K562 (cell line): ENCODE measurements around the gene CORT. TPM values are rescaled to one million over a fixed set of nuclear protein-coding genes. Genes with fewer than 3 reads are reported as not detected.

Source experiments
- ATAC-seq: fragments of 200-7000 bp; cut with Tn5 transposase; 3 replicates; pipeline ENCODE4 v1.9.1; 2020; ENCODE audit warnings: moderate library complexity
- BruUV-seq: library from RNA; stranded (reverse); fragments of 400-500 nt; replicated peaks from 2 replicates; lab custom pipeline; 2021; lab: Mats Ljungman, UMichigan
- CTCF ChIA-PET: fragments of 300-600 bp; formaldehyde crosslinking; extraction: SDS; loops from one replicate; lab custom pipeline; 2021; ENCODE audit warnings: low intra/inter-chr PET ratio; lab: Yijun Ruan, JAX
- POLR2A ChIA-PET: fragments of 300-600, 350-650 bp; sonication (Branson Sonifier 250); formaldehyde crosslinking; extraction: SDS; loops from one replicate; lab custom pipeline; 2021; ENCODE audit warnings: antibody characterized with exemption, inconsistent platforms; lab: Yijun Ruan, JAX
- DNase-seq, 4 experiments: peaks; one replicate each; pipeline versions ENCODE4 v3.0.0 to v3.0.0-alpha.2; 2011 to 2018; ENCODE audit warnings: low spot score in 3 of 4, mixed read lengths in 3 of 4; ENCODE audit errors: extremely low read depth in 1 of 4
- FAIRE-seq: peaks from 2 replicates; lab custom pipeline; 2011; peaks lifted over from hg19 to GRCh38; lab: Jason Lieb, UNC
- H2AFZ ChIP-seq: 2 replicates; pipeline ENCODE4 v1.6.0; 2011; ENCODE audit warnings: low read depth, low read length, control low read depth, inconsistent platforms
- H3K27ac ChIP-seq: fragments of 200-600 bp; 3 replicates; pipeline ENCODE4 v1.8.0; 2011; ENCODE audit warnings: low read depth, mild to moderate bottlenecking, control low read depth, inconsistent platforms, low read length, moderate library complexity, mixed read lengths; ENCODE audit errors: extremely low read depth
- H3K27me3 ChIP-seq, 2 experiments: fragments of 300-600 bp in 1 of 2; 2 replicates in 1 of 2; 3 replicates in 1 of 2; pipeline versions ENCODE4 v1.6.0 to v1.8.0; 2011; ENCODE audit warnings: inconsistent platforms in 2 of 2, low read length in 2 of 2, mild to moderate bottlenecking in 1 of 2, mixed read lengths in 1 of 2, moderate library complexity in 1 of 2; ENCODE audit not compliant: control insufficient read depth in 2 of 2, insufficient read depth in 2 of 2
- H3K36me3 ChIP-seq: fragments of 300-600 bp; 3 replicates; pipeline ENCODE4 v1.8.0; 2011; ENCODE audit warnings: mild to moderate bottlenecking, low read length, inconsistent platforms; ENCODE audit not compliant: control insufficient read depth, insufficient read depth
- H3K4me1 ChIP-seq, 2 experiments: fragments of 200-600 bp in 1 of 2; replicated peaks in 1 of 2; 2 replicates in 1 of 2; 3 replicates in 1 of 2; pipeline versions ENCODE4 v1.5.1 to v1.8.0; 2011; ENCODE audit warnings: inconsistent platforms in 2 of 2, low read length in 2 of 2, mild to moderate bottlenecking in 1 of 2, mixed read lengths in 1 of 2, moderate library complexity in 1 of 2; ENCODE audit not compliant: control insufficient read depth in 2 of 2, insufficient read depth in 2 of 2
- H3K4me2 ChIP-seq: 2 replicates; pipeline ENCODE4 v1.6.1; 2011; ENCODE audit warnings: low read length, control low read depth, inconsistent platforms, mixed read lengths; ENCODE audit not compliant: insufficient read depth
- H3K4me3 ChIP-seq: fragments of 200-600 bp; sonication (generic), shearing (Covaris generic); 2 replicates; pipeline ENCODE4 v1.5.1; 2016; ENCODE audit warnings: control low read depth, inconsistent platforms
- H3K79me2 ChIP-seq: fragments of 200-600 bp; 3 replicates; pipeline ENCODE4 v1.8.0; 2011; ENCODE audit warnings: low read length, inconsistent platforms; ENCODE audit not compliant: control insufficient read depth, insufficient read depth
- H3K9ac ChIP-seq, 2 experiments: 2 replicates each; pipeline versions ENCODE4 v1.6.0 to v1.6.1; 2011; ENCODE audit warnings: low read depth in 2 of 2, low read length in 2 of 2, control low read depth in 1 of 2, inconsistent platforms in 1 of 2, mild to moderate bottlenecking in 1 of 2, mixed read lengths in 1 of 2; ENCODE audit not compliant: insufficient read depth in 1 of 2
- H3K9me1 ChIP-seq: one replicate; pipeline ENCODE4 v1.6.0; 2011; ENCODE audit warnings: inconsistent platforms, mild to moderate bottlenecking, low read length, moderate library complexity; ENCODE audit not compliant: control insufficient read depth, insufficient read depth
- H3K9me3 ChIP-seq: replicated peaks from 2 replicates; pipeline ENCODE4 v1.5.1; 2011; ENCODE audit warnings: low read depth, low read length, inconsistent platforms; ENCODE audit not compliant: control insufficient read depth, insufficient read depth
- H4K20me1 ChIP-seq: replicated peaks from 2 replicates; pipeline ENCODE4 v1.6.1; 2011; ENCODE audit warnings: low read length, inconsistent platforms, mixed read lengths; ENCODE audit not compliant: control insufficient read depth, insufficient read depth
- ATF7 ChIP-seq: fragments of 450-650 bp; IDR thresholded peaks from 2 replicates; pipeline ENCODE4 v1.7.1; 2014; ENCODE audit warnings: mild to moderate bottlenecking, moderate library complexity
- ETV5 ChIP-seq: sonication (generic); formaldehyde crosslinking; IDR thresholded peaks from 2 replicates; pipeline ENCODE4 v1.4.0; 2020; ENCODE audit warnings: low read depth, mild to moderate bottlenecking, missing genetic modification reagents
- MTA1 ChIP-seq: fragments of 450-650 bp; IDR thresholded peaks from 2 replicates; pipeline ENCODE4 v1.6.1; 2017; ENCODE audit warnings: borderline replicate concordance
- POLR2G ChIP-seq: fragments of 200-400 bp; formaldehyde crosslinking; IDR thresholded peaks from 2 replicates; pipeline ENCODE4 v1.6.1; 2017; ENCODE audit warnings: low read depth, mild to moderate bottlenecking, antibody characterized with exemption, low read length, moderate library complexity
- SRSF1 ChIP-seq: fragments of 200-400 bp; formaldehyde crosslinking; IDR thresholded peaks from 2 replicates; pipeline ENCODE4 v1.6.1; 2017; ENCODE audit warnings: mild to moderate bottlenecking, low read depth, low read length, moderate library complexity
- WGBS: fragments of 100-300 bp; shearing (Covaris generic); methylation state at CpG from one replicate; pipeline ENCODE4 v1.1.6; 2016; ENCODE audit warnings: low coverage, mixed read lengths; ENCODE audit not compliant: insufficient coverage; ENCODE audit errors: missing lambda C conversion rate; 5-methylcytosine and 5-hydroxymethylcytosine counted together
- in situ Hi-C: fragments of 300-500 bp; cut with MboI; formaldehyde crosslinking; loops from 4 replicates; pipeline ENCODE4 v1.15.0; 2018; ENCODE audit warnings: inconsistent platforms, mixed read lengths
- intact Hi-C: fragments of 100-400 bp; cut with micrococcal nuclease; formaldehyde crosslinking; loops from 2 replicates; pipeline ENCODE4 v1.14.2; 2022
- polyA plus RNA-seq, 8 experiments: library from polyadenylated mRNA; depleted of rRNA in 4 of 8; stranded (reverse) in 5 of 8; unstranded in 3 of 8; fragments of >200 nt; fragmentation: Nextera tagmentation in 2 of 8; fragmentation: Illumina TruSeq in 1 of 8; extraction: Ambion mirVana in 2 of 8; extraction: Trizol in 1 of 8; gene quantifications; 2 replicates each; pipeline versions ENCODE4 v1.2.1 to v1.2.3, GENCODE V29; 2011 to 2014; ENCODE audit warnings: inconsistent platforms in 1 of 8, missing spikeins in 1 of 8
- total RNA-seq, 7 experiments: library from RNA; depleted of rRNA in 6 of 7; stranded (reverse); fragments of >200 nt in 6 of 7; fragmentation: Illumina TruSeq in 2 of 7; extraction: Trizol in 2 of 7; gene quantifications; 2 replicates each; pipeline versions ENCODE4 v1.2.1 to v1.2.3, GENCODE V29; 2011 to 2021; ENCODE audit warnings: low replicate concordance in 1 of 7
- TF ChIP-seq, protein P1 (sequence below): sonication (generic); formaldehyde crosslinking; IDR thresholded peaks from 2 replicates; pipeline ENCODE4 v1.9.0; 2022; ENCODE audit warnings: mild to moderate bottlenecking, missing genetic modification reagents

CORT gene
- total and polyA plus RNA-seq, 9 of the 15 experiments (the other 6 are each of a cell fraction or from before 2014, with no cell fraction given): 0.08 to 0.54 (median 0.13) TPM; not detected in 5

DNA sequence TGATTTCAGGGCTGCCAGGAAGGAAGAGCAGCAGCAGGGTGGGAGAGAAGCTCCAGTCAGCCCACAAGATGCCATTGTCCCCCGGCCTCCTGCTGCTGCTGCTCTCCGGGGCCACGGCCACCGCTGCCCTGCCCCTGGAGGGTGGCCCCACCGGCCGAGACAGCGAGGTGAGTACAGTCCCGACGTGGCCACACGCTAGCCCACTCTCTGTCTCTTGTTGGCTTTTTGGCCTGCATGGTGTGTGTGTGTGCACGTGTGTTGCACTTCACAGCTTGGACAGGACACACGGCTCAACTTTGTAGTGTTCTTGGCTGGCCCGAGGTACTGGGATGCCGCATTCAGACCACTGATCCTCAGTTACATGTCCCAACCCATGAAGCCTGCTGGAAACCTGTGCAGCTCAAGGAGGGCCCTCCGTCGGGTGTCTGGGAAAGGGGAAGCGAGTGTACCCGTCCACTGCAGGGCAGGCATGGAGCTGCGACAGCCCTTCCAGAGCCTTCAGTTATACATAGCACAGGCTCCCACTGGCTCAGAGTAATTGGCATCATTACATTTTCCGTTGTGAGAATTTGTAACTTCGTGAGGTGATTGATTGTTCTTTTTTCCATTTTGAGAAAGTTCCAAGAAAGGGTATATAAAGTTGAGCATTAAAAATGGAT is 454 bp downstream of the CORT start:
- intact Hi-C loops: no loop called here
- no peaks in the 10 kb centered on the region for H4K20me1 ChIP-seq
- TF ChIP-seq POLR2G: peak; percentile 70
- no peak for TF ChIP-seq MTA1
- TF ChIP-seq ETV5 (CRISPR knock-in tag): no peak
- TF ChIP-seq, protein P1, sequence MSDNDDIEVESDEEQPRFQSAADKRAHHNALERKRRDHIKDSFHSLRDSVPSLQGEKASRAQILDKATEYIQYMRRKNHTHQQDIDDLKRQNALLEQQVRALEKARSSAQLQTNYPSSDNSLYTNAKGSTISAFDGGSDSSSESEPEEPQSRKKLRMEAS: 0 out of 2 replicates have a peak, but pooled peaks have one; percentile 15
- TF ChIP-seq ATF7: no peak
- TF ChIP-seq SRSF1: no peak
- H3K4me1 ChIP-seq: peaks cover 0 to 7% of the 10 kb centered on the region in 2 experiments; a peak in 1 of 5 replicates
- no peaks in the 10 kb centered on the region; the same call in 2 of the 3 replicates for H3K36me3 ChIP-seq
- H3K4me3 ChIP-seq: no peak overlapping the region
- ChIA-PET POLR2A (interaction anchor here (0.6 to 2.9 kb wide), 5 partner anchors 12 to 1347 kb away, joined by 3 to 9 read pairs (median 3); partner anchors contain the start of gene PGD), CTCF (no interaction called here)
- peak overlapping the region in 1 of 2 experiments; percentile 18; a peak in 1 of 4 replicates for H3K9ac ChIP-seq
- whole genome bisulfite sequencing: 63% methylated on average over 21 of the region's 21 CpGs
- ATAC-seq: peak; percentile 59
- no peak for DNase-seq
- no peaks in the 10 kb centered on the region; the same call in 1 of the 2 replicates for H3K9me3 ChIP-seq
- H2AFZ ChIP-seq: no peak overlapping the region
- no peaks in the 10 kb centered on the region for H3K9me1 ChIP-seq
- no peak overlapping the region for H3K27ac ChIP-seq
- H3K79me2 ChIP-seq: no peaks in the 10 kb centered on the region
- FAIRE-seq: no peak
- in situ Hi-C loops: no loop called here
- no peak overlapping the region for H3K4me2 ChIP-seq
- no TSS peak for BruUV-seq
- H3K27me3 ChIP-seq: no peaks in the 10 kb centered on the region
